Loucy (cell line): ENCODE results near the gene PCBD1.
A peak's percentile ranks its signal among the peaks of the same experiment; 100 is the strongest.

Experiments used
- H2AFZ ChIP-seq: fragments of 200-600 bp; sonication (generic); 2 replicates; pipeline ENCODE4 v1.6.0; 2016; ENCODE audit warnings: antibody characterized with exemption, mild to moderate bottlenecking, low read length, moderate library complexity
- H3F3A ChIP-seq: fragments of 200-600 bp; 2 replicates; pipeline ENCODE4 v1.6.0; 2016; ENCODE audit warnings: antibody characterized with exemption, low read depth, mild to moderate bottlenecking
- H3K27me3 ChIP-seq: fragments of 200-600 bp; sonication (generic); 2 replicates; pipeline ENCODE4 v1.6.1; 2014; ENCODE audit warnings: low read length, mild to moderate bottlenecking; ENCODE audit not compliant: insufficient read depth, poor library complexity, severe bottlenecking
- H3K36me3 ChIP-seq: fragments of 200-600 bp; sonication (generic); 2 replicates; pipeline ENCODE4 v1.6.1; 2016; ENCODE audit warnings: low read length; ENCODE audit not compliant: insufficient read depth
- H3K4me1 ChIP-seq: fragments of 200-600 bp; sonication (generic); 2 replicates; pipeline ENCODE4 v1.5.1; 2014; ENCODE audit warnings: low read length, mild to moderate bottlenecking; ENCODE audit not compliant: insufficient read depth, poor library complexity, severe bottlenecking
- H3K4me2 ChIP-seq: fragments of 200-600 bp; sonication (generic); 2 replicates; pipeline ENCODE4 v1.6.0; 2014; ENCODE audit warnings: antibody characterized with exemption, low read length, low read depth, mild to moderate bottlenecking; ENCODE audit not compliant: poor library complexity, severe bottlenecking
- H3K4me3 ChIP-seq: fragments of 200-600 bp; sonication (generic); 2 replicates; pipeline ENCODE4 v1.5.1; 2014; ENCODE audit warnings: low read length, mild to moderate bottlenecking, mixed read lengths; ENCODE audit not compliant: poor library complexity, severe bottlenecking
- H3K79me2 ChIP-seq: fragments of 200-600 bp; sonication (generic); 2 replicates; pipeline ENCODE4 v1.6.1; 2014; ENCODE audit warnings: low read length; ENCODE audit not compliant: insufficient read depth
- H3K9ac ChIP-seq: fragments of 200-600 bp; sonication (generic); 2 replicates; pipeline ENCODE4 v1.6.0; 2014; ENCODE audit warnings: mild to moderate bottlenecking, low read depth, low read length, moderate library complexity; ENCODE audit not compliant: poor library complexity, severe bottlenecking
- H3K9me2 ChIP-seq: fragments of 200-600 bp; sonication (generic); replicated peaks from 2 replicates; pipeline ENCODE4 v1.6.1; 2016; ENCODE audit warnings: low read depth, low read length, mixed read lengths
- H3K9me3 ChIP-seq: fragments of 200-600 bp; sonication (generic); 2 replicates; pipeline ENCODE4 v1.6.1; 2014; ENCODE audit warnings: mild to moderate bottlenecking, antibody characterized with exemption, low read length, low read depth; ENCODE audit not compliant: insufficient read depth
- H4K20me1 ChIP-seq: fragments of 200-600 bp; sonication (generic); 2 replicates; pipeline ENCODE4 v1.6.0; 2014; ENCODE audit warnings: antibody characterized with exemption, low read length, mild to moderate bottlenecking; ENCODE audit not compliant: insufficient read depth, poor library complexity, severe bottlenecking
- EZH2phosphoT487 ChIP-seq: fragments of 200-600 bp; IDR thresholded peaks from 2 replicates; pipeline ENCODE4 v1.6.1; 2018; ENCODE audit warnings: antibody characterized with exemption, mild to moderate bottlenecking, moderate library complexity, borderline replicate concordance
- TF ChIP-seq, protein P1 (sequence below): fragments of 200-600 bp; sonication (generic); conservative IDR thresholded peaks from 2 replicates; pipeline ENCODE4 v1.5.1; 2014; ENCODE audit warnings: mild to moderate bottlenecking, antibody characterized with exemption, low read length

Gene PCBD1

DNA sequence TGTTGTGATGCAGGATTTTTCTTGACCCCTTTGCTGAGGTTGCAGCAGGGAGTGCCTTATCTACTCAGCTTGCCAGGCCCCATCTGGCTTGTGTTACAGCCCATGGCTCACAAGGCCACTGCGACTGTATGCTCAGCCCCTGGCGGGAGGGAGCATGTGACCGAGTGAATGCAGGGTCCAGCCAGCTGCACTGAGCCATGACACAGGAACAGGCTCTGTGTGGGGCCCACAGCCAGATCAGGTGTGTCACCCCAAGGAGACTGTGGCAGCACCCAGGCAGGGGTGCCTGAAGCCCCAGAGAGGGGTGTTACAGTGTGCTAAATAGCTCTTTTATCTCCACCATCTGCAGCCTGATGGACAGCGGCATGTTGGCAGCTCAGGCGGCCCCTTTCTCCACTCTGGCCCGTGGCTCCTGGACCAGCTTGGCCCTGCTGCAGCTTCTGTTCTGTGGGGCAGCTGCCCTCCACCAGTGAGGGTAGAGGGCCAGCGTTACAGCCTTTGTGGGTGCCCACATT is 2.6 kb upstream of the PCBD1 start:
- no peaks in the 10 kb centered on the region for H3K27me3 ChIP-seq

DNA sequence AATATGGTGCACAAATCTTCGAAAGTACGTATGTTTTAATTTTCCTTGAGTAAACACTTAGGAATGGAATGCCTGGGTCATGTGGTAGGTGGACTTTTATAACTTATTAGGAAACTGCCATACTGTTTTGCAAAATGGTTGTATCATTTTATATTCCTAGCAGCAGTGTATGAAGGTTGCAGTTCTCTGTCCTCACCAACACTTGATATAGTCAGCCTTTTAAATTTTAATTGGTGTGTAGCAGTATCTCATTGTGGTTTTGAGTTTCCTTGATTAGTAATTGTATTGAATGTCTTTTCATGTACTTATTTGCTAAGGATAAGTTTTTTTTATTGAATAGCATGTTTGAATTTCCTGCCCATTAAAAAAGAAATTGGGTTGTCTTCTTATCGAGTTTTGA is 926 bp upstream of the PCBD1 start:
- H3K9me2 ChIP-seq = no peaks in the 10 kb centered on the region
- H3K4me3 ChIP-seq = peak overlapping the region; percentile 80
- H3K79me2 ChIP-seq = no peaks in the 10 kb centered on the region
- peak overlapping the region; percentile 85 for H3K9ac ChIP-seq
- TF ChIP-seq, protein P1, sequence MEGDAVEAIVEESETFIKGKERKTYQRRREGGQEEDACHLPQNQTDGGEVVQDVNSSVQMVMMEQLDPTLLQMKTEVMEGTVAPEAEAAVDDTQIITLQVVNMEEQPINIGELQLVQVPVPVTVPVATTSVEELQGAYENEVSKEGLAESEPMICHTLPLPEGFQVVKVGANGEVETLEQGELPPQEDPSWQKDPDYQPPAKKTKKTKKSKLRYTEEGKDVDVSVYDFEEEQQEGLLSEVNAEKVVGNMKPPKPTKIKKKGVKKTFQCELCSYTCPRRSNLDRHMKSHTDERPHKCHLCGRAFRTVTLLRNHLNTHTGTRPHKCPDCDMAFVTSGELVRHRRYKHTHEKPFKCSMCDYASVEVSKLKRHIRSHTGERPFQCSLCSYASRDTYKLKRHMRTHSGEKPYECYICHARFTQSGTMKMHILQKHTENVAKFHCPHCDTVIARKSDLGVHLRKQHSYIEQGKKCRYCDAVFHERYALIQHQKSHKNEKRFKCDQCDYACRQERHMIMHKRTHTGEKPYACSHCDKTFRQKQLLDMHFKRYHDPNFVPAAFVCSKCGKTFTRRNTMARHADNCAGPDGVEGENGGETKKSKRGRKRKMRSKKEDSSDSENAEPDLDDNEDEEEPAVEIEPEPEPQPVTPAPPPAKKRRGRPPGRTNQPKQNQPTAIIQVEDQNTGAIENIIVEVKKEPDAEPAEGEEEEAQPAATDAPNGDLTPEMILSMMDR = no peak
- no peak for TF ChIP-seq EZH2phosphoT487
- no peaks in the 10 kb centered on the region; the same call in 1 of the 2 replicates for H3K36me3 ChIP-seq
- H3F3A ChIP-seq = no peaks in the 10 kb centered on the region
- H3K4me2 ChIP-seq = peak overlapping the region; percentile 93
- H3K27me3 ChIP-seq = no peaks in the 10 kb centered on the region
- no peaks in the 10 kb centered on the region for H4K20me1 ChIP-seq
- peaks cover 15% of the 10 kb centered on the region for H3K4me1 ChIP-seq
- H3K9me3 ChIP-seq = no peaks in the 10 kb centered on the region
- peak overlapping the region; percentile 95; the same call in 1 of the 2 replicates for H2AFZ ChIP-seq

More for the DNA sequence above, 2.6 kb upstream of the PCBD1 start:
- H3K9ac ChIP-seq = no peak overlapping the region
- no peaks in the 10 kb centered on the region for H3K9me3 ChIP-seq
- no peaks in the 10 kb centered on the region for H4K20me1 ChIP-seq
- H3K79me2 ChIP-seq = no peaks in the 10 kb centered on the region
- no peaks in the 10 kb centered on the region for H3F3A ChIP-seq
- H3K4me2 ChIP-seq = no peak overlapping the region
- H2AFZ ChIP-seq = no peak overlapping the region
- TF ChIP-seq, protein P1 = no peak
- TF ChIP-seq EZH2phosphoT487 = no peak
- H3K4me3 ChIP-seq = no peak overlapping the region
- no peaks in the 10 kb centered on the region for H3K36me3 ChIP-seq
- H3K4me1 ChIP-seq = peaks cover 15% of the 10 kb centered on the region
- no peaks in the 10 kb centered on the region for H3K9me2 ChIP-seq

DNA sequence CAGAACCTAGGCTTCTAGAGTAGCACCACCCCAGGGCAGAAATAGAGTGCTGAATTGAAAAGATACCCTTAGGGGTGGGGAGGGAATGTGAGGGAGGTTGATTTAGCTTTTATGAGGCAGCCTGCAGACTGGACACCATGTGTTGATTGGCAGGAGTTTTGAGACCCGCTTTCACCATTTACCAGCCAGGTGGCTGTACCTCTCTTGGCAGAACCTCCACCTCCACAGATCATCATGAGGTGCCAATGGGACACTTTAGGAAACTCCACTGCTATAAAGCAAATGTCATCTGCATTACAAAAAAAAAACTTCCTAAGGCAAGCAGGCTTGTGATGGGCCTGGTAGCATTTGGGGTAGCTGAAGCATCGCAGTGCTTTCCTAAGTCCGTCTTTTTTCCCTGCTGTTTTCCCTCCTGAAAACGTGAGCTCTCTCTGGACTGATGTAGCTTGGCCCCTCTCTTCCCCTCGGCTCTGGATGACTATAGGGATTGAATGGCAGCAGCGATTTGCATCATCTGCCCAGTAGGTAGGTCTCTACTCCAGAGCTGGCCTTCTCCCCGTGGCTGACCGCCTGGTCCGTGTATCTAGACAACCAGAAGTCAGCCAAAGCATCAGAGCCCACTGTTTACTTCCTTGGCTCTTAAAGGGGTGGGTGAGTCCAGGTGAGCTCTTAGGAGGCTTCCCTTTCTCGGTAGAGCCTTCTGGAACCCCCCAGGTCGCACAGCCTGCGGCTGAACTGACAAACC is 1.3 kb downstream of the PCBD1 start:
- Histone ChIP-seq H3K9me3 (no peaks in the 10 kb centered on the region), H3K4me2 (peak overlapping the region; percentile 93), H2AFZ (no peak overlapping the region), H3K36me3 (no peaks in the 10 kb centered on the region; the same call in 1 of the 2 replicates), H3F3A (no peaks in the 10 kb centered on the region), H3K4me3 (peak overlapping the region; percentile 80), H3K9ac (peak overlapping the region; percentile 85), H3K4me1 (peaks cover 15% of the 10 kb centered on the region), H3K27me3 (no peaks in the 10 kb centered on the region), H3K79me2 (no peaks in the 10 kb centered on the region), H4K20me1 (no peaks in the 10 kb centered on the region), H3K9me2 (no peaks in the 10 kb centered on the region)
- TF ChIP-seq, protein P1 = no peak
- TF ChIP-seq EZH2phosphoT487 = no peak
